ENCODE measurements around the gene CAMK4.
"Not testable (repeated sequence)": the region's sequence is repeated elsewhere in the genome, so short reads cannot be mapped to it uniquely, and the experiment has no call there.

Gene CAMK4

DNA sequence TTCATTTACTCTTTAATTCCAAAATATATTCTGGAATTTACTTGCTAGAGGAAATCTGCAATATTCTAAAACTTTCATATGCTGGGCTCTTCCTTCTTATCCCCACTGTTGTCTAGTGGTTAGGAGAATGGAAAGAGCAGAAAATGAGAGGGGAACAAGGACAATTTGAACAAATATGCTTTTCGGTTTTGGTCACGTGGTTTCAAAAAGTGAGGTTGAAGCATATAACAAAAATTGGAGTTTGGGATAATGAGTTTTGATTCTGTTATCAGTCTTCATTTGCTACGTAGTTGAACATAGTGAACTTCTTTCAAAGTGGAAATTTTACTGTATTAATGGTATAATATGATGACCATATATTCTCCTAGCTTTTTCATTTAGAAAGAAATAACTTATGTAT is 71.5 kb downstream of the CAMK4 start:
- no peaks in the 10 kb centered on the region for H3K4me1 Mint-ChIP-seq (ENCODE audit: low read depth)
- intact Hi-C loops (cut with micrococcal nuclease) = no loop called here
- H3K27ac Mint-ChIP-seq = no peak overlapping the region

DNA sequence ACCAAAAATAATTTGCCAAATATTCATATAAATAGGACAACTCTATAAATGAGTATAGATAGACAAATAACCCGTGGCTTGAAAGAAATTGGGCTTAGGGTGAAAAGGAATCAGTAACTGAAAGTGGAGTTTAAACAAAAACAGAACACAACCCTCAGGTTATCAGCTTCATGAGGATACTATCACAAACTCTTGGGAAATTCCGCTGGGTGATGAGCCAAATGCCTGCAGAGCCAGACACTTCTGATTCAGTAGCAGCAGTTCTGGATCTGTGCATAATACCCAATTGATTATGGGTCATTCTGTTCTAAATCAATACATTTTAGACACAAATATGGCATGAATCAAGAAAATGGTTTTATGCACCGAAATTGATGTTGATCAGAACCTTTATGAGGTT is 72.4 kb downstream of the CAMK4 start:
- Mint-ChIP-seq H3K4me3 (no peak overlapping the region), H3K27ac (no peak overlapping the region), H3K4me1 (ENCODE audit: low read depth) (no peaks in the 10 kb centered on the region), H3K27me3 (no peaks in the 10 kb centered on the region), H3K36me3 (ENCODE audit: low read depth) (no peaks in the 10 kb centered on the region), H3K9me3 (peaks cover 19% of the 10 kb centered on the region)
- intact Hi-C loops (cut with micrococcal nuclease) = no loop called here

More for the DNA sequence above, 71.5 kb downstream of the CAMK4 start:
- Mint-ChIP-seq H3K27me3 (no peaks in the 10 kb centered on the region), H3K4me3 (no peak overlapping the region), H3K9me3 (peaks cover 19% of the 10 kb centered on the region), H3K36me3 (ENCODE audit: low read depth) (no peaks in the 10 kb centered on the region)

DNA sequence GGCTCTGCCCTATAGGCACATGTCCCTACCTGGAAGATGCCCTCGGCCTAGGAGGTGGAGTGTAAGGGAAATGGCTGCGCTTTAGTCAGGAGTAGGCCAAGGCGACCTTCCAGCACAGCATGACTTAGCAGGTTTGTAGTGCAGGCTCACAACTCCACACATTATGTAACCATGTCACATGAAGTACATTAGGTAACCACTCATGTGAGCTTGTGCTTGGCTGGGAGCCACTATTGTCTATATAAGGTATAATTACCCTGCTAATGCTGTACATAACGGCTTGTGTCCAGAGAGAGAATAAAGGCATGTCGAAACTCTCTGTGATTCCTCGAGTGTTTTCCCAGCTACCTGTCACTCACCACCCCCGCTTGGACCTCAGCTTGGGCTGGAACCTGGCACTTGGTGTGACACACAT is 74.9 kb downstream of the CAMK4 start:
- Mint-ChIP-seq H3K36me3 (ENCODE audit: low read depth) (no peaks in the 10 kb centered on the region), H3K27ac (no peak overlapping the region), H3K27me3 (no peaks in the 10 kb centered on the region), H3K4me1 (ENCODE audit: low read depth) (no peaks in the 10 kb centered on the region), H3K9me3 (peaks cover 19% of the 10 kb centered on the region), H3K4me3 (no peak overlapping the region)
- intact Hi-C loops (cut with micrococcal nuclease) = no loop called here

DNA sequence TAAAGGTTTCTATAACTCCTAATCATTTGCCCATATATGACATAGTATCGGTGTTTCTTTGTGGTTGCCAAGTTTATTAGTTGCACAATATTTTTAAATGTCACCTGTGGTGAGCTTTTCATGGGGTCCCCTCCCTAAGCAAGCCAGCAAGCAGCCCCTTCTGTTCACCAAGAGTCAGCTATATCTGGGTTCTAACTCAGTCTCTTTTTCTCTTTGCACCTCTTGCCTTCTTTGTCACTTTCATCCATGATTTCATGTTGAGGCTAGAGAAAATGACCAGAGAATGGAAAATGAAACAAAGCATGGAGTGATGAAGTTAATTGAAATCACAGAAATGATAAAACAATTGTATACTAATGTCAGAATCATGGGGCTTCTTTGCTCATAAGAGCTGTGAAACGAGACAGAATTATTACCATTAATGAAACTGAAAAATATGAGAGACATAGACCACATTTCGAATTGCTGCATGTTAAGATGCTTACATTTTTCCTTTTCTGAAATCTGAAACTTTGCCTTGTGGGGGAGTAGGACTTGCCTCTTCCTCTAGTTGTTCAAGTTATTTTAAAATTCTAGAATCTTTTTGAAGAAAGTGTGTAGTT is 75.7 kb downstream of the CAMK4 start:
- no peaks in the 10 kb centered on the region for H3K36me3 Mint-ChIP-seq (ENCODE audit: low read depth)
- H3K27ac Mint-ChIP-seq = no peak overlapping the region
- H3K4me3 Mint-ChIP-seq = no peak overlapping the region
- no peaks in the 10 kb centered on the region for H3K4me1 Mint-ChIP-seq (ENCODE audit: low read depth)
- intact Hi-C loops (cut with micrococcal nuclease) = no loop called here
- H3K9me3 Mint-ChIP-seq = peaks cover 19% of the 10 kb centered on the region
- H3K27me3 Mint-ChIP-seq = no peaks in the 10 kb centered on the region

DNA sequence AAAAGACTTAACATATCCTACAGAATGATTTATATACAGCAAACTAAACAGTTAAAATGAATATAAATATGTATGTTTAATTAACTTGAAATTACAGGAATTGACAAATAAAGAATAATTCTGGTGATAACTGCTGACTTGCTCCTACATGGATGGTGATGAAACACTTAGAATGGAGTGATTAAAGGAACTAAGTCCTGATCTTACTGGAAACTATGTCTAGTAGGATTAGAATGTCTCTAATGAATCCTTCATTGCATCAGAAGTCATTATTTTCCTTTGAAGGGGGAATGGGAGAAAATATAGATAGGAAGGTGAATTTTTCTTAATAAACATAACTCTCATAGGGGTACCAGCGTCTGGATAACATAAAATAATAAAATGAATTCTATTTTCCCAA is 77.1 kb downstream of the CAMK4 start:
- no peak overlapping the region for H3K4me3 Mint-ChIP-seq
- no peaks in the 10 kb centered on the region for H3K4me1 Mint-ChIP-seq (ENCODE audit: low read depth)
- intact Hi-C loops (cut with micrococcal nuclease) = no loop called here
- H3K9me3 Mint-ChIP-seq = peaks cover 19% of the 10 kb centered on the region
- no peaks in the 10 kb centered on the region for H3K36me3 Mint-ChIP-seq (ENCODE audit: low read depth)
- no peak overlapping the region for H3K27ac Mint-ChIP-seq
- H3K27me3 Mint-ChIP-seq = no peaks in the 10 kb centered on the region

DNA sequence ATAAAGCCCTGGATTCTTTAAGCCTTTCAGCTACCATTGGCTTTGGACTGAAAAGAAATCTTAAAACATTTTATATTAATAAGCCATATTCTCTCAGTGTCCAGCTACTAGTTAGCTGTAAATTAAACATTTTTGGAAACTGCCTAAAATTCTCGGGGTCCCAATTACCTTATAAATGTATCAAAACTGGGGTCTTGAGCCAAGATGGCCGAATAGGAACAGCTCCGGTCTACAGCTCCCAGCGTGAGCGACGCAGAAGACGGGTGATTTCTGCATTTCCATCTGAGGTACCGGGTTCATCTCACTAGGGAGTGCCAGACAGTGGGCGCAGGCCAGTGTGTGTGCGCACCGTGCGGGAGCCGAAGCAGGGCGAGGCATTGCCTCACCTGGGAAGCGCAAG is 77.9 kb downstream of the CAMK4 start:
- intact Hi-C loops (cut with micrococcal nuclease); H3K27ac Mint-ChIP-seq; H3K4me1 Mint-ChIP-seq (ENCODE audit: low read depth); H3K4me3 Mint-ChIP-seq; H3K27me3 Mint-ChIP-seq; H3K36me3 Mint-ChIP-seq (ENCODE audit: low read depth): not testable (repeated sequence)
- peaks cover 19% of the 10 kb centered on the region for H3K9me3 Mint-ChIP-seq

DNA sequence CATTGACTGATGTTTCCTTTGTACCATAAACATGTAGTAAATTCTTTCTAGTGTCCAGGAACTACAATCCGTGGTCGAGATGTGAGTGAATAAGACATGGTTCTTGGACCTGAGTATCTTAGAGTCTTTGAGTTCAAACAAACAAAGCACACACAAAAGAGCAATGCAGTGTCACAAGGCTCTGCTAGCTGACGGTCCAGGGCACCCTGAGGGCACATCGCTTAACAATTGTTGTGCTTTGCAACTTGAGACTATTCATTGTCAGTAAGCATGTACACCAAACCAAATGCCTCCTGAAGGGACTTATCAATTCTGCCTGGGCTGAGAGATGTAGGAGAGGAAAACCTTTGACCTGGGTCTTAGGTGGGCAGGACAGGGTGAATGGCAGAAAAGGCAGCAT is 84.8 kb downstream of the CAMK4 start:
- Mint-ChIP-seq H3K36me3 (ENCODE audit: low read depth) (no peaks in the 10 kb centered on the region), H3K9me3 (no peaks in the 10 kb centered on the region), H3K4me1 (ENCODE audit: low read depth) (no peaks in the 10 kb centered on the region), H3K27ac (no peak overlapping the region), H3K4me3 (no peak overlapping the region), H3K27me3 (no peaks in the 10 kb centered on the region)
- intact Hi-C loops (cut with micrococcal nuclease) = no loop called here

DNA sequence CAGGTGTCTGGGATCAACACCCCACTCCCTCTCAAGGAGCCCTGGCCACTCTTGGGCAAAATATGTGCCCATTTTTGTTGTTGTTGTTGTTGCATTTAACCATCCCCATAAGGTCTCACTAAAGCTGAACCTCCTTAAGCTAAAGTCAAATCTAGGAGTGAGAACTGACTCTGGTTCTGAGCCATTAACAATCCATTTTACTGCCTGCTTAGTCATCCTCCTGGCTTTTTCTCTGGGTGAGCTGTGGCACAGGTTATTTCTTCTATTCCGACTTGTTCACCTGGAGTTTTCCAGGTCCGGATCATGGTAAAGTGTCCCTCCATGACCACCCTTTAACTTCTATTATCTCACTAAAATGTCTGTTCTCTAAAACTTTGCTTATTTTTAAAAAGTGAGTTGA is 85.2 kb downstream of the CAMK4 start:
- Mint-ChIP-seq H3K27ac (no peak overlapping the region), H3K4me1 (ENCODE audit: low read depth) (no peaks in the 10 kb centered on the region), H3K9me3 (no peaks in the 10 kb centered on the region), H3K27me3 (no peaks in the 10 kb centered on the region), H3K4me3 (no peak overlapping the region), H3K36me3 (ENCODE audit: low read depth) (no peaks in the 10 kb centered on the region)
- intact Hi-C loops (cut with micrococcal nuclease) = no loop called here

DNA sequence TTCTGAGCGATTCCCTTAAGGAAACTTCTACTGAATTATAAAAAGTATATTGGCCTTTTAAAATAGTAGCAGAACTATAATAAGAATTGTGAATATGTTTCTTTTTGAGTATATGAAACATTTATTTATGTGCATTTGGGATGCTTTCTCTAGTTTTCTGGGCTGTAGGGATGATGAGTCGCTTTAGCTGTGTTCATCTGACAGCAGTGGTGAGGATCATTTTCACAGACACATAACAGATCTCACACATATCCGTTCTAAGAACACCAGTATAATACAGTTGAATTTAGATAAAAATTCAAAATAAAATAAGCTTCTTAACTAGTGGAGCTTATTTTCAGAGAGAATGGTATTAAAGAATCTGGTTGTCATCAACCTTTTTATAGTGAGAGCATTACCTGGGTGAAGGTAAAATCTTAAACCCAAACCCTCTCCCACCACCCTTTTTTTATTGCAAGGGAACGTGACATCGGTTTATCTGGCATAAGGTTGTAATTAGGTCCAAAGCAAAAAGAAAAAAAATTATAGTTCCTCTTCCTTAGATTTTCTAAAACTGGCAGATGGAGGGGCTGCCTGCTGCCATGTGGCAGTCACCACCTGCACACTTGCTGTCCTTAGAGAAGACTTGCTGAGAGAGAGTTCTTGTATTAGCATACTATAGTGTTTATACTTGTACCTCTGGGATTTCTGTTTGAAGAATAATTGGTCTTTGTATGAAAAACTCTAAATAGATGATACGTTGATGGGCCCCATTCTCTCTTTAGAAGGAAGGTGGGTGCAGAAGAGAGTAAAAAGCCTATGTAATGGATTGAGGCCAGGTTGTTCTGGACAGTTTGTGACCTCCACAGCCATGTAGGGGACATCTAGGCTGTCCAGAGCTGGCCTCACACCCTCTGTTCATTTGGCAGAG is 86.8 kb downstream of the CAMK4 start:
- Mint-ChIP-seq H3K4me1 (ENCODE audit: low read depth) (no peaks in the 10 kb centered on the region), H3K4me3 (no peak overlapping the region), H3K27ac (no peak overlapping the region), H3K36me3 (ENCODE audit: low read depth) (no peaks in the 10 kb centered on the region), H3K27me3 (no peaks in the 10 kb centered on the region), H3K9me3 (no peaks in the 10 kb centered on the region)
- intact Hi-C loops (cut with micrococcal nuclease) = no loop called here

DNA sequence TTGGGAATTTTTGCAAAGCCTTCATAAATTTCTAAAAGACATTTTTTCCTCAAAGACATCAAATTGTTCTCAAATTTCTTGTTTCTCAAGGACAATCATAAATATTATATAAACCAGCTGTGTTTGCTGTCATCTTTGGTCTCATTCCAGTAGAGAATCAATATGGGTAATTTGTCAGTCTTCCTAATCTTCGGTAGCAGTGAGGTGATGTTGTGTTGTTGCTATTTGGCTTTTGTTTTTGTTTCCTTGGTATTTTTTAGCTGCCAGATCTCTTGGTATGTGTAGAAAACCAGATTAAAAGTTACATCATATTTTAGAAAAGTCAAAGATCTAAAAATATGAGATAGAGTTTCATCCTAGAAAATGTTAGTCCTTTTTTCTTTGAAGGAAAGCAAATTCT is 87.5 kb downstream of the CAMK4 start:
- H3K27ac Mint-ChIP-seq = no peak overlapping the region
- no peaks in the 10 kb centered on the region for H3K27me3 Mint-ChIP-seq
- intact Hi-C loops (cut with micrococcal nuclease) = no loop called here
- no peaks in the 10 kb centered on the region for H3K9me3 Mint-ChIP-seq
- H3K4me1 Mint-ChIP-seq (ENCODE audit: low read depth) = no peaks in the 10 kb centered on the region
- H3K4me3 Mint-ChIP-seq = no peak overlapping the region
- H3K36me3 Mint-ChIP-seq (ENCODE audit: low read depth) = no peaks in the 10 kb centered on the region

DNA sequence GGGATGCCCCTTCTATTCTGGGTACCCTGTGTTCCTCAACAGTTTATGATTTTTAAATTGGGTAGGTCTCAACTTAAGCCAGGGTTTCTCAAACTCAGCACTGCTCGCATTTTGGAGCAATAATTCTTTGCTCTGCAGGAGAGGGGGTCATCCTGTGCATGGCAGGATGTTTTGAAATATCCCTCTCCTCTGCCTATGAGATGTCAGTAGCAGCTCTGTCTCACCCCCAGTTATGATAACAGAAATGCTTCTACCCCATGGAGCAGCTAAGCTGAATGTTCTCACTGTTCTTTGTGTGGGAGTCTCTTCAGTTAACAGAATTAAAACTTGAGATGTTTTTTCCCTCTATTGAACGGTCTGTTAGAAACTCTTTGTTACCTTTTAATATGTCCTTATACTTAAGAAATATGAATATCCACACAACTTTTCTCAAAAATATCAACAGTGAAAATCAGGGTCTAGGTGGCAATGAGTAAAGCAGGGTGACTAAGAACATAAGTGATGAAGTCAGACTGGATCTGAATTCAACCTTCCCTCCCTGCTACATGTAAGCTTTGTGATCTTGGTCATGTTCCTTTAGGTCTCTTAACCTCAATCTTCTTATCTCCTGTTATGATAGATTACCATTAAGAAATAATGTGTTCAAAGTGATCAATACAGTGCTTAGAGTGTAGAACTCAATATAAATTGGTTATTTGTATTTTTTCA is 89.0 kb downstream of the CAMK4 start:
- intact Hi-C loops (cut with micrococcal nuclease) = no loop called here
- Mint-ChIP-seq H3K4me3 (no peak overlapping the region), H3K9me3 (no peaks in the 10 kb centered on the region), H3K4me1 (ENCODE audit: low read depth) (no peaks in the 10 kb centered on the region), H3K27me3 (no peaks in the 10 kb centered on the region), H3K36me3 (ENCODE audit: low read depth) (no peaks in the 10 kb centered on the region), H3K27ac (no peak overlapping the region)

DNA sequence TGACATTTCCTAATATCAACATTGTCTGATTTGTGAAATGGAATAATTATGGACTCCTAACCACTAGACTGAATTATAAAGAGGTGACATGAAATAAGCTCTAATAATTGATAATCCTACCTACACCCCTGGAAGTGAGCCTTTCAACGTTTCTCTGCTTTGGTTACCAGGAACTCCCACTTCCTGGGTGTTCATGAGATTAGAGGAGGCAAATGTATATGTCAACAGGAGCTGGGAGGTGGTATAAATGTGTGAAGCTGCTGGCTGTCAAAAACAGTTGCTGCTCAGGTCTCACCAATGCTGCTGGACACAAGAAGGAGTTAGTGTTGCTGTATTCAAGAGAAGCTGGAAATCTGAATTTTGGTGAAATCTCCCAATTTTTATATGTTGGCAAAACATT is 96.8 kb downstream of the CAMK4 start:
- H3K4me3 Mint-ChIP-seq = no peak overlapping the region
- peaks cover 14% of the 10 kb centered on the region for H3K9me3 Mint-ChIP-seq
- H3K27me3 Mint-ChIP-seq = no peaks in the 10 kb centered on the region
- intact Hi-C loops (cut with micrococcal nuclease) = no loop called here
- H3K27ac Mint-ChIP-seq = no peak overlapping the region
- no peaks in the 10 kb centered on the region for H3K4me1 Mint-ChIP-seq (ENCODE audit: low read depth)
- no peaks in the 10 kb centered on the region for H3K36me3 Mint-ChIP-seq (ENCODE audit: low read depth)

DNA sequence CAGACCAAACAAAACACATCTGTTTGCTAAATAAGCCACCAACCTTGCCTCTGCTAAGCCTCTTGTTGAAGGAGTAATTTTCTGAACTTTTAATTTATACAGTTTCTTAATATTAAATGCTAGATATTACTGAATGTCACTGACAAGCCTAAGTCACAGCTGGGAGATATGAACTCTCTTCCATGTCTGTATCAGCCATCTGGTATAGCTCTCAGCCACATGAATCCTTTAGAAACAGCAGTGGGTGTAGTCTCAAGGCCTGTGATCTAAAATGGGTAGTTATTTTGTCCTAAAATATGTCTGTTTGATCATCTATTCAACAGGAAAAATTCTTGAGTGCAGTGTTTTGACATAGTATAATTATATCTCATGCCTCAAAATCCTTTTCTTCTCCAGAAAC is 97.2 kb downstream of the CAMK4 start:
- H3K4me1 Mint-ChIP-seq (ENCODE audit: low read depth) = no peaks in the 10 kb centered on the region
- H3K27ac Mint-ChIP-seq = no peak overlapping the region
- intact Hi-C loops (cut with micrococcal nuclease) = no loop called here
- peaks cover 14% of the 10 kb centered on the region for H3K9me3 Mint-ChIP-seq
- no peaks in the 10 kb centered on the region for H3K27me3 Mint-ChIP-seq
- no peak overlapping the region for H3K4me3 Mint-ChIP-seq
- H3K36me3 Mint-ChIP-seq (ENCODE audit: low read depth) = no peaks in the 10 kb centered on the region

DNA sequence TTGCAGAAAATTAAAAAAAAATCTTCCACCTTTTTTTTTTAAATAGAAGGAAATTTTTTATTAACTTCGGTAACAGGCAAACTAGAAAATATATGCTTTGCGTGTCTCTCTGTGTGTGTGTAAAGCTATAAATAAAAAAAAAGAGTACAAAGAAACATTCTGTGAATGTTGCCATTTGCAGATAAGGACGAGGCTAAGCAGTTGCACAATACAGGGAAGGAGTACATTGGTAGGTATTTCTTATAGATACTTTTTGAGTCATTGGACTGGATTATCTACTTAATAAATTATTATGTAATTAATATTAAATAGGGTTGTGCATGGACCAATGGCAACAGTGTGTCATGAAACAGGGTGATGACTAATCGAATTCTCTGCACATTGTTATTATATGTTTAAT is 102.4 kb downstream of the CAMK4 start:
- Mint-ChIP-seq H3K4me3 (no peak overlapping the region), H3K4me1 (ENCODE audit: low read depth) (no peaks in the 10 kb centered on the region), H3K9me3 (peaks cover 14% of the 10 kb centered on the region), H3K27me3 (no peaks in the 10 kb centered on the region), H3K36me3 (ENCODE audit: low read depth) (no peaks in the 10 kb centered on the region), H3K27ac (no peak overlapping the region)
- intact Hi-C loops (cut with micrococcal nuclease) = no loop called here

Measured in dendritic cell treated with granulocyte-macrophage colony-stimulating factor and Interleukin-4, amounts not matched to agents 40 ng/mL and 50 ng/mL, for 4 days (primary cell).